ENCODE measurements around the gene SDK2. TPM values are rescaled to one million over a fixed set of nuclear protein-coding genes. Genes with fewer than 3 reads are reported as not detected.

The SDK2 gene
- polyA plus RNA-seq, 1 of the 3 experiments (the other 2 are of a cell fraction) = 0.02 TPM

DNA sequence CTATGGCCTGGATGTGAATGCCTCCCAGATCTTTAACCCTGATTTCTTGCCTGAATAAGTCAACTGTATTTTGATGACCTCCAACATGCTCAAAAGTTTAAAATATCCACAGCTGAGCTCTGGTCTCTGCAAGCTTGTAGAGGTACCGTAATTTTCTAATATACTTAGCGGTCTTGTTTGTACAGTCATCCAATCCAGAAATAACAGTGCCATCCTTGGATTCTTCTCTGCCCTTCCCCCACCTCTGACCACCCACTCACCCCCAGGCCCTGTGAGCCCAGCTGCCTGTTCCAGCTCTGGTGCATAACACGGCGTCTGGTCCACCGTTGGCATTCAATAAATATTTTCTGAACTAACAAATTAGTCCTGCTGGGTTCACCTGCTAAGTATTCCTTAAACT is 113.1 kb downstream of the SDK2 start:
- H3K27ac ChIP-seq (ENCODE audit: low read depth in 2 of 2, low read length in 1 of 2) = peak overlapping the region in 1 of 2 experiments; percentile 86; a peak in 1 of 4 replicates
- no peak overlapping the region for H2AFZ ChIP-seq (ENCODE audit: low read depth)
- TF ChIP-seq GABPA (IDR thresholded peaks at IDR 0.05; ENCODE audit: low read depth) (no peak), EP300 (IDR thresholded peaks at IDR 0.05; ENCODE audit: borderline replicate concordance in 1 of 2, low read depth in 1 of 2, low read length in 1 of 2) (0 out of 4 replicates have a peak, but pooled peaks of 1 of the 2 experiments have one; percentile 20), NRF1 (IDR thresholded peaks at IDR 0.05; ENCODE audit: low read depth, low read length) (no peak), JUND (IDR thresholded peaks at IDR 0.05) (no peak), RCOR1 (IDR thresholded peaks at IDR 0.05; ENCODE audit: low read length) (peak; percentile 35; the same call in 1 of the 2 replicates), CHD2 (IDR thresholded peaks at IDR 0.05; ENCODE audit: low read length, partially characterized antibody) (peak; percentile 14), RXRA (IDR thresholded peaks at IDR 0.05; ENCODE audit: borderline replicate concordance, low read depth) (no peak)
- TF ChIP-seq, protein P1, sequence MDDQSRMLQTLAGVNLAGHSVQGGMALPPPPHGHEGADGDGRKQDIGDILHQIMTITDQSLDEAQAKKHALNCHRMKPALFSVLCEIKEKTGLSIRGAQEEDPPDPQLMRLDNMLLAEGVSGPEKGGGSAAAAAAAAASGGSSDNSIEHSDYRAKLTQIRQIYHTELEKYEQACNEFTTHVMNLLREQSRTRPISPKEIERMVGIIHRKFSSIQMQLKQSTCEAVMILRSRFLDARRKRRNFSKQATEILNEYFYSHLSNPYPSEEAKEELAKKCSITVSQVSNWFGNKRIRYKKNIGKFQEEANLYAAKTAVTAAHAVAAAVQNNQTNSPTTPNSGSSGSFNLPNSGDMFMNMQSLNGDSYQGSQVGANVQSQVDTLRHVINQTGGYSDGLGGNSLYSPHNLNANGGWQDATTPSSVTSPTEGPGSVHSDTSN (IDR thresholded peaks at IDR 0.05) = no peak
- DNase-seq = no peak
- WGBS (ENCODE audit: low lambda C conversion rate) = 52% methylated on average over 5 of the region's 5 CpGs
- peaks cover 0 to 39% of the 10 kb centered on the region in 2 experiments; a peak in 1 of 4 replicates for H3K4me1 ChIP-seq (ENCODE audit: control insufficient read depth in 1 of 2, insufficient read depth in 2 of 2, low read depth in 1 of 2, low read length in 1 of 2)
- CTCF ChIA-PET = interaction anchor here (0.5 to 5.6 kb wide), 10 partner anchors 8 to 668 kb away, joined by 3 to 38 read pairs (median 4); no protein-coding TSS in a partner anchor
- H3K9me2 ChIP-seq = no peaks in the 10 kb centered on the region
- POLR2A ChIA-PET = no interaction called here
- no peaks in the 10 kb centered on the region for H3K79me2 ChIP-seq (ENCODE audit: insufficient read depth)
- H3K4me3 ChIP-seq (ENCODE audit: low read depth in 2 of 2, low read length in 1 of 2) = no peak overlapping the region
- no peak overlapping the region for H3K9ac ChIP-seq
- H3K4me2 ChIP-seq = no peak overlapping the region
- H3K9me3 ChIP-seq = no peaks in the 10 kb centered on the region
- no peaks in the 10 kb centered on the region for H3K27me3 ChIP-seq (ENCODE audit: insufficient read depth)
- no peaks in the 10 kb centered on the region for H3K36me3 ChIP-seq (replicated peaks in 1 of 2; ENCODE audit: control insufficient read depth in 1 of 2, insufficient read depth in 2 of 2, low read length in 1 of 2)
- H3F3A ChIP-seq (replicated peaks; ENCODE audit: insufficient read depth) = no peaks in the 10 kb centered on the region
- H4K20me1 ChIP-seq (ENCODE audit: insufficient read depth) = no peaks in the 10 kb centered on the region

DNA sequence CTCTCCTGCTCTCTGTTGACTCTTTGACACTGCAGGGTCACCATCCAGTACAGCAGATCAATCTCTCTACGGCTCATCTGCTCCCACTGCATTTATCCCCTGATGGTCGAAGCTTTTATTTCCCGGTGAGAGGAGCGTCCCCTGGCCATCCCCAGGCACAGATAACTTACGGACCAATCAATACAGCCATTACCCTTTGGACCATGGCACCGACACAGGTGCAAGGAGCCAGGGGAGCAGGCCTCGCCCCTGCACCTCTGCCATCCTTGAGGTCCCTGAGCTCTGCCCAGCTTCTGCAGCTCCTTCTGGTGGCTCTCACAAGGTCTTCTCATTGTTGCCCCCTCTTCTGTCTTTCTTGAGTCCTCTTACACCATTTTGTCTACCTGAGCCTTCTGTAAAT is 115.6 kb downstream of the SDK2 start:
- no peaks in the 10 kb centered on the region for H3K27me3 ChIP-seq (ENCODE audit: insufficient read depth)
- 17% methylated on average over 7 of the region's 7 CpGs for WGBS (ENCODE audit: low lambda C conversion rate)
- DNase-seq = no peak
- H3K79me2 ChIP-seq (ENCODE audit: insufficient read depth) = no peaks in the 10 kb centered on the region
- H3K9me2 ChIP-seq = no peaks in the 10 kb centered on the region
- no peaks in the 10 kb centered on the region for H3K36me3 ChIP-seq (replicated peaks in 1 of 2; ENCODE audit: control insufficient read depth in 1 of 2, insufficient read depth in 2 of 2, low read length in 1 of 2)
- H3F3A ChIP-seq (replicated peaks; ENCODE audit: insufficient read depth) = no peaks in the 10 kb centered on the region
- H3K9me3 ChIP-seq = no peaks in the 10 kb centered on the region
- H3K9ac ChIP-seq = no peak overlapping the region
- H3K4me1 ChIP-seq (ENCODE audit: control insufficient read depth in 1 of 2, insufficient read depth in 2 of 2, low read depth in 1 of 2, low read length in 1 of 2) = peaks cover 0 to 31% of the 10 kb centered on the region in 2 experiments; a peak in 1 of 4 replicates
- no peak for TF ChIP-seq RAD21 (IDR thresholded peaks at IDR 0.05; ENCODE audit: low read length)
- TF ChIP-seq, protein P2, sequence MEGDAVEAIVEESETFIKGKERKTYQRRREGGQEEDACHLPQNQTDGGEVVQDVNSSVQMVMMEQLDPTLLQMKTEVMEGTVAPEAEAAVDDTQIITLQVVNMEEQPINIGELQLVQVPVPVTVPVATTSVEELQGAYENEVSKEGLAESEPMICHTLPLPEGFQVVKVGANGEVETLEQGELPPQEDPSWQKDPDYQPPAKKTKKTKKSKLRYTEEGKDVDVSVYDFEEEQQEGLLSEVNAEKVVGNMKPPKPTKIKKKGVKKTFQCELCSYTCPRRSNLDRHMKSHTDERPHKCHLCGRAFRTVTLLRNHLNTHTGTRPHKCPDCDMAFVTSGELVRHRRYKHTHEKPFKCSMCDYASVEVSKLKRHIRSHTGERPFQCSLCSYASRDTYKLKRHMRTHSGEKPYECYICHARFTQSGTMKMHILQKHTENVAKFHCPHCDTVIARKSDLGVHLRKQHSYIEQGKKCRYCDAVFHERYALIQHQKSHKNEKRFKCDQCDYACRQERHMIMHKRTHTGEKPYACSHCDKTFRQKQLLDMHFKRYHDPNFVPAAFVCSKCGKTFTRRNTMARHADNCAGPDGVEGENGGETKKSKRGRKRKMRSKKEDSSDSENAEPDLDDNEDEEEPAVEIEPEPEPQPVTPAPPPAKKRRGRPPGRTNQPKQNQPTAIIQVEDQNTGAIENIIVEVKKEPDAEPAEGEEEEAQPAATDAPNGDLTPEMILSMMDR (IDR thresholded peaks at IDR 0.05) = no peak
- TF ChIP-seq, protein P3, sequence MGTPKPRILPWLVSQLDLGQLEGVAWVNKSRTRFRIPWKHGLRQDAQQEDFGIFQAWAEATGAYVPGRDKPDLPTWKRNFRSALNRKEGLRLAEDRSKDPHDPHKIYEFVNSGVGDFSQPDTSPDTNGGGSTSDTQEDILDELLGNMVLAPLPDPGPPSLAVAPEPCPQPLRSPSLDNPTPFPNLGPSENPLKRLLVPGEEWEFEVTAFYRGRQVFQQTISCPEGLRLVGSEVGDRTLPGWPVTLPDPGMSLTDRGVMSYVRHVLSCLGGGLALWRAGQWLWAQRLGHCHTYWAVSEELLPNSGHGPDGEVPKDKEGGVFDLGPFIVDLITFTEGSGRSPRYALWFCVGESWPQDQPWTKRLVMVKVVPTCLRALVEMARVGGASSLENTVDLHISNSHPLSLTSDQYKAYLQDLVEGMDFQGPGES (IDR thresholded peaks at IDR 0.05; ENCODE audit: low read depth, low read length) = no peak
- TF ChIP-seq, protein P1 (IDR thresholded peaks at IDR 0.05) = no peak
- no peak for TF ChIP-seq TCF12 (IDR thresholded peaks at IDR 0.05)
- TF ChIP-seq ELF1 (IDR thresholded peaks at IDR 0.05) = no peak
- TF ChIP-seq GATA2 (CRISPR knock-in tag; IDR thresholded peaks at IDR 0.05) = no peak
- no peak for TF ChIP-seq MEF2A (IDR thresholded peaks at IDR 0.05; ENCODE audit: borderline replicate concordance, low read depth)
- TF ChIP-seq, protein P4, sequence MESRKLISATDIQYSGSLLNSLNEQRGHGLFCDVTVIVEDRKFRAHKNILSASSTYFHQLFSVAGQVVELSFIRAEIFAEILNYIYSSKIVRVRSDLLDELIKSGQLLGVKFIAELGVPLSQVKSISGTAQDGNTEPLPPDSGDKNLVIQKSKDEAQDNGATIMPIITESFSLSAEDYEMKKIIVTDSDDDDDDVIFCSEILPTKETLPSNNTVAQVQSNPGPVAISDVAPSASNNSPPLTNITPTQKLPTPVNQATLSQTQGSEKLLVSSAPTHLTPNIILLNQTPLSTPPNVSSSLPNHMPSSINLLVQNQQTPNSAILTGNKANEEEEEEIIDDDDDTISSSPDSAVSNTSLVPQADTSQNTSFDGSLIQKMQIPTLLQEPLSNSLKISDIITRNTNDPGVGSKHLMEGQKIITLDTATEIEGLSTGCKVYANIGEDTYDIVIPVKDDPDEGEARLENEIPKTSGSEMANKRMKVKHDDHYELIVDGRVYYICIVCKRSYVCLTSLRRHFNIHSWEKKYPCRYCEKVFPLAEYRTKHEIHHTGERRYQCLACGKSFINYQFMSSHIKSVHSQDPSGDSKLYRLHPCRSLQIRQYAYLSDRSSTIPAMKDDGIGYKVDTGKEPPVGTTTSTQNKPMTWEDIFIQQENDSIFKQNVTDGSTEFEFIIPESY (IDR thresholded peaks at IDR 0.05; ENCODE audit: borderline replicate concordance, low read depth) = no peak
- TF ChIP-seq GABPA (IDR thresholded peaks at IDR 0.05; ENCODE audit: low read depth) = no peak
- TF ChIP-seq, protein P5, sequence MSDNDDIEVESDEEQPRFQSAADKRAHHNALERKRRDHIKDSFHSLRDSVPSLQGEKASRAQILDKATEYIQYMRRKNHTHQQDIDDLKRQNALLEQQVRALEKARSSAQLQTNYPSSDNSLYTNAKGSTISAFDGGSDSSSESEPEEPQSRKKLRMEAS (IDR thresholded peaks at IDR 0.05; ENCODE audit: low read depth) = no peak
- H3K4me3 ChIP-seq (ENCODE audit: low read depth in 2 of 2, low read length in 1 of 2) = no peak overlapping the region
- no peaks in the 10 kb centered on the region for H4K20me1 ChIP-seq (ENCODE audit: insufficient read depth)
- H2AFZ ChIP-seq (ENCODE audit: low read depth) = no peak overlapping the region
- H3K27ac ChIP-seq (ENCODE audit: low read depth in 2 of 2, low read length in 1 of 2) = no peak overlapping the region
- CTCF ChIA-PET = interaction anchor here (0.9 to 5.6 kb wide), 3 partner anchors 12 to 99 kb away, joined by 3 to 38 read pairs (median 3); no protein-coding TSS in a partner anchor
- no peak overlapping the region for H3K4me2 ChIP-seq
- POLR2A ChIA-PET = no interaction called here
